ENCODE data around the gene TMEM82. TPM values are rescaled to one million over a fixed set of nuclear protein-coding genes. Genes with fewer than 3 reads are reported as not detected.

TMEM82 gene
- total RNA-seq, 1 donor from 2014 or later, result 1.1 TPM

GRCh38 chr1:15734296-15734695, 8.0 kb upstream of the TMEM82 start:
- DNase-seq (ENCODE audit: extremely low spot score, unreplicated experiment), result no peak
- Mint-ChIP-seq H3K9me3 (no peaks in the 10 kb centered on the region), H3K36me3 (no peaks in the 10 kb centered on the region), H3K4me3 (no peak overlapping the region), H3K4me1 (ENCODE audit: unreplicated experiment) (peaks cover 13% of the 10 kb centered on the region), H3K27me3 (no peaks in the 10 kb centered on the region), H3K27ac (no peak overlapping the region)
- TF ChIP-seq CTCF (conservative IDR thresholded peaks at IDR 0.05), result no peak

- DNase-seq (ENCODE audit: extremely low spot score, unreplicated experiment), result no peak
- H3K4me1 Mint-ChIP-seq (ENCODE audit: unreplicated experiment), result peaks cover 13% of the 10 kb centered on the region
- TF ChIP-seq CTCF (conservative IDR thresholded peaks at IDR 0.05), result no peak
- H3K4me3 Mint-ChIP-seq, result no peak overlapping the region
- no peaks in the 10 kb centered on the region for H3K27me3 Mint-ChIP-seq
- H3K27ac Mint-ChIP-seq, result no peak overlapping the region
- H3K9me3 Mint-ChIP-seq, result no peaks in the 10 kb centered on the region
- H3K36me3 Mint-ChIP-seq, result no peaks in the 10 kb centered on the region
Observed at GRCh38 chr1:15734901-15735300, 7.4 kb upstream of the TMEM82 start.

- no peak for TF ChIP-seq CTCF (conservative IDR thresholded peaks at IDR 0.05)
- H3K4me1 Mint-ChIP-seq (ENCODE audit: unreplicated experiment), result peaks cover 13% of the 10 kb centered on the region
Observed at GRCh38 chr1:15735304-15736037, 6.8 kb upstream of the TMEM82 start.

GRCh38 chr1:15736038-15736891, 6.0 kb upstream of the TMEM82 start, which contains the start of gene SLC25A34:
TSS of gene SLC25A34 (plus strand) at chr1:15736258. CDS start at chr1:15736486, 228 bp downstream.
- Mint-ChIP-seq H3K9me3 (no peaks in the 10 kb centered on the region), H3K36me3 (no peaks in the 10 kb centered on the region), H3K4me1 (ENCODE audit: unreplicated experiment) (peaks cover 15% of the 10 kb centered on the region), H3K27me3 (no peaks in the 10 kb centered on the region), H3K27ac (no peak within 1 kb of the TSS), H3K4me3 (no peak within 1 kb of the TSS)
- DNase-seq (ENCODE audit: extremely low spot score, unreplicated experiment), result no peak
- no peak for TF ChIP-seq CTCF (conservative IDR thresholded peaks at IDR 0.05)

More at GRCh38 chr1:15735304-15736037, 6.8 kb upstream of the TMEM82 start:
- DNase-seq (ENCODE audit: extremely low spot score, unreplicated experiment), result no peak
- H3K27me3 Mint-ChIP-seq, result no peaks in the 10 kb centered on the region
- H3K36me3 Mint-ChIP-seq, result no peaks in the 10 kb centered on the region
- no peaks in the 10 kb centered on the region for H3K9me3 Mint-ChIP-seq
- no peak overlapping the region for H3K27ac Mint-ChIP-seq
- H3K4me3 Mint-ChIP-seq, result no peak overlapping the region

GRCh38 chr1:15736892-15737261, 5.4 kb upstream of the TMEM82 start:
- no peak overlapping the region for H3K4me3 Mint-ChIP-seq
- TF ChIP-seq CTCF (conservative IDR thresholded peaks at IDR 0.05), result no peak
- DNase-seq (ENCODE audit: extremely low spot score, unreplicated experiment), result no peak
- no peaks in the 10 kb centered on the region for H3K36me3 Mint-ChIP-seq
- H3K9me3 Mint-ChIP-seq, result no peaks in the 10 kb centered on the region
- H3K27ac Mint-ChIP-seq, result no peak overlapping the region
- H3K27me3 Mint-ChIP-seq, result no peaks in the 10 kb centered on the region
- peaks cover 20% of the 10 kb centered on the region for H3K4me1 Mint-ChIP-seq (ENCODE audit: unreplicated experiment)
